HEK293 (cell line): ENCODE measurements around the gene ADPGK.

Experiments used
- ZFP69B ChIP-seq: fragments of 450-650 bp; formaldehyde crosslinking; IDR thresholded peaks from 2 replicates; pipeline ENCODE4 v1.5.1; 2016; ENCODE audit warnings: missing biosample characterization, missing genetic modification characterization
- ZNF670 ChIP-seq: fragments of 450-650 bp; formaldehyde crosslinking; IDR thresholded peaks from 2 replicates; pipeline ENCODE4 v1.5.1; 2016; ENCODE audit warnings: missing biosample characterization, missing genetic modification characterization, low read depth

- TF ChIP-seq ZNF670 (tag by site-specific recombination): no peak
- TF ChIP-seq ZFP69B: no peak
These were observed 41.2 kb upstream of the ADPGK start for GRCh38 chr15:72824781-72825180.
